Measurements from ENCODE around the gene NDRG3. TPM values are rescaled to one million over a fixed set of nuclear protein-coding genes. Genes with fewer than 3 reads are reported as not detected.

NDRG3 gene
- total and polyA plus RNA-seq, 2 experiments from 2014 or later, result 31.1 to 43.4 TPM

GRCh38 chr20:36786663-36787062 lies 40.8 kb upstream of the NDRG3 start:
- no peak overlapping the region for H3K27ac ChIP-seq
- H3K36me3 ChIP-seq, result peaks cover 5% of the 10 kb centered on the region
- peak in 1 of 2 donors; percentile 42 for DNase-seq (ENCODE audit: low read depth in 1 of 2, low spot score in 1 of 2)
- H3K27me3 ChIP-seq, result no peaks in the 10 kb centered on the region
- peaks cover 5% of the 10 kb centered on the region for H3K4me1 ChIP-seq (ENCODE audit: low read depth)
- TF ChIP-seq CTCF (IDR thresholded peaks at IDR 0.05; ENCODE audit: low read depth, low read length), result no peak
- H3K9me3 ChIP-seq (ENCODE audit: low read depth), result no peaks in the 10 kb centered on the region
- H3K4me3 ChIP-seq, result no peak overlapping the region

GRCh38 chr20:36786246-36786645 lies 40.4 kb upstream of the NDRG3 start:
- Histone ChIP-seq H3K9me3 (ENCODE audit: low read depth) (no peaks in the 10 kb centered on the region), H3K4me3 (no peak overlapping the region), H3K27ac (no peak overlapping the region), H3K36me3 (peaks cover under 1% of the 10 kb centered on the region), H3K4me1 (ENCODE audit: low read depth) (peaks cover 5% of the 10 kb centered on the region), H3K27me3 (no peaks in the 10 kb centered on the region)
- no peak for TF ChIP-seq CTCF (IDR thresholded peaks at IDR 0.05; ENCODE audit: low read depth, low read length)
- DNase-seq (ENCODE audit: low read depth in 1 of 2, low spot score in 1 of 2), result no peak

GRCh38 chr20:36785308-36785707 lies 39.4 kb upstream of the NDRG3 start:
- H3K4me3 ChIP-seq, result no peak overlapping the region
- H3K9me3 ChIP-seq (ENCODE audit: low read depth), result no peaks in the 10 kb centered on the region
- no peak for DNase-seq (ENCODE audit: low read depth in 1 of 2, low spot score in 1 of 2)
- peaks cover 5% of the 10 kb centered on the region for H3K4me1 ChIP-seq (ENCODE audit: low read depth)
- no peak for TF ChIP-seq CTCF (IDR thresholded peaks at IDR 0.05; ENCODE audit: low read depth, low read length)
- peak overlapping the region; percentile 30 for H3K27ac ChIP-seq
- no peaks in the 10 kb centered on the region for H3K27me3 ChIP-seq
- no peaks in the 10 kb centered on the region for H3K36me3 ChIP-seq

- Histone ChIP-seq H3K27me3 (no peaks in the 10 kb centered on the region), H3K4me3 (no peak overlapping the region), H3K36me3 (no peaks in the 10 kb centered on the region), H3K4me1 (ENCODE audit: low read depth) (peaks cover 5% of the 10 kb centered on the region), H3K9me3 (ENCODE audit: low read depth) (no peaks in the 10 kb centered on the region), H3K27ac (peak overlapping the region; percentile 30)
- TF ChIP-seq CTCF (IDR thresholded peaks at IDR 0.05; ENCODE audit: low read depth, low read length), result no peak
- DNase-seq (ENCODE audit: low read depth in 1 of 2, low spot score in 1 of 2), result peak; percentile 21 to 23
Measured at GRCh38 chr20:36784900-36785299, 39.0 kb upstream of the NDRG3 start.

- no peaks in the 10 kb centered on the region for H3K9me3 ChIP-seq (ENCODE audit: low read depth)
- peaks cover 5% of the 10 kb centered on the region for H3K4me1 ChIP-seq (ENCODE audit: low read depth)
- no peaks in the 10 kb centered on the region for H3K27me3 ChIP-seq
- H3K4me3 ChIP-seq, result no peak overlapping the region
- H3K36me3 ChIP-seq, result no peaks in the 10 kb centered on the region
- no peak for DNase-seq (ENCODE audit: low read depth in 1 of 2, low spot score in 1 of 2)
- no peak overlapping the region for H3K27ac ChIP-seq
- TF ChIP-seq CTCF (IDR thresholded peaks at IDR 0.05; ENCODE audit: low read depth, low read length), result no peak
Measured at GRCh38 chr20:36784116-36784515, 38.2 kb upstream of the NDRG3 start.

- no peak for TF ChIP-seq CTCF (IDR thresholded peaks at IDR 0.05; ENCODE audit: low read depth, low read length)
- Histone ChIP-seq H3K4me3 (no peak overlapping the region), H3K27ac (no peak overlapping the region), H3K9me3 (ENCODE audit: low read depth) (no peaks in the 10 kb centered on the region), H3K4me1 (ENCODE audit: low read depth) (no peaks in the 10 kb centered on the region), H3K36me3 (no peaks in the 10 kb centered on the region), H3K27me3 (no peaks in the 10 kb centered on the region)
- no peak for DNase-seq (ENCODE audit: low read depth in 1 of 2, low spot score in 1 of 2)
Measured at GRCh38 chr20:36779656-36780025, 33.8 kb upstream of the NDRG3 start.

Measured in cardiac muscle cell (in vitro differentiated cells and primary cell).